ENCODE results near the gene SPATA31C1.

DNA sequence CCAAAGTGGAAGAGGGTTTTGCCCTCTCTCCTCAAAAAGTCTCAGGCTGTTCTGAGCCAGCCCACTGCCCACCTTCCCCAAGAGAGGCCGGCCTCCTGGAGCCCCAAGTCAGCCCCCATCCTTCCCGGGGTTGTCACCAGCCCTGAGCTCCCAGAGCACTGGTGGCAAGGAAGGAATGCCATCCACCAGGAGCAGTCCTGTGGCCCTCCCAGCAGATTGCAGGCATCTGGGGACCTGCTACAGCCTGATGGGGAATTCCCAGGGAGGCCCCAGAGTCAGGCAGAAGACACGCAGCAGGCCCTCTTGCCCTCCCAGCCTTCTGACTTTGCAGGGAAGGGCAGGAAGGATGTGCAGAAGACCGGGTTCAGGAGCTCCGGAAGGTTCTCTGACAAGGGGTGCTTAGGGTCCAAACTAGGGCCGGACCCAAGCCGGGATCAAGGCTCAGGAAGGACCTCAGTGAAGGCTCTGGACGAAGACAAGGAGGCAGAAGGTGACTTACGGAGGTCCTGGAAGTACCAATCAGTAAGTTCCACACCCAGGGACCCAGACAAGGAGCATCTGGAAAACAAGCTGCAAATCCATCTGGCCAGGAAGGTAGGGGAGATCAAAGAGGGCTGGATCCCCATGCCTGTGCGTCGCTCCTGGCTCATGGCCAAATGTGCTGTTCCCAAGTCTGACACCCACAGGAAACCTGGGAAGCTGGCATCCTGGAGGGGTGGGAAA is 31.4 kb upstream of the SPATA31C1 start:
- no peak for TF ChIP-seq PHF8 (conservative IDR thresholded peaks at IDR 0.05; ENCODE audit: low read depth, low read length)
- no peak for TF ChIP-seq NRF1 (IDR thresholded peaks at IDR 0.05; ENCODE audit: low read depth, low read length)
- TF ChIP-seq CTCF (IDR thresholded peaks at IDR 0.05; ENCODE audit: control extremely low read depth in 1 of 3, insufficient read depth in 1 of 3, low read depth in 1 of 3, low read length in 3 of 3): no peak
- no peak for TF ChIP-seq KDM5A (IDR thresholded peaks at IDR 0.05; ENCODE audit: low read length)
- no peak for TF ChIP-seq JUND (IDR thresholded peaks at IDR 0.05; ENCODE audit: low read length)
- TF ChIP-seq RAD21 (IDR thresholded peaks at IDR 0.05 in 1 of 2, conservative IDR thresholded peaks at IDR 0.05 in 1 of 2; ENCODE audit: low read depth in 2 of 2, low read length in 2 of 2): no peak
- no peak for TF ChIP-seq POLR2A (IDR thresholded peaks at IDR 0.05; ENCODE audit: control extremely low read depth in 1 of 2, low read depth in 2 of 2, low read length in 2 of 2)
